ENCODE results near the gene USH2A. TPM values are rescaled to one million over a fixed set of nuclear protein-coding genes. Genes with fewer than 3 reads are reported as not detected.

USH2A gene
- total and polyA plus RNA-seq, 4 donors: 0.09 to 0.39 (median 0.15) TPM

DNA sequence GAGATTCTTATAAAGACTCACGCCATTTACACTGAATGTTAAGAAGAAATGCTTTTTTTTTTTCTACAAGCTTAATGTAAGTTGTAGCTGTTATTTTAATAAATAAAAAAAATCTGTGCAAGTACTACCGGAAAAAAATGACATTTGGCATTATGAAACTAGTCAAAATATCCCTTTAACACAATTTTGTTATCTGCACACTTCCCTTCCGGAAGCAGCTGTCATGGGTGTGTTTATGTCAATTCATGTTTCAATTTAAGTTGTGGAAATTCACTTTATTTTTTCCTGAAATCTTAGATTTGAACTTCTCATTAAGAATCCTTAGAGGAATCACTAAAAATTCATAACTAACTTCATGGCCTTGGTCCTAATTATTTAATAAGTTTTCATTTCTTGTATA is 548.0 kb downstream of the USH2A start:
- WGBS (ENCODE audit: insufficient coverage): no CpG with 5 or more reads among the region's 3 CpGs
- Histone ChIP-seq H3K9me3 (ENCODE audit: control insufficient read depth, insufficient read depth, low read length) (no peaks in the 10 kb centered on the region), H3K4me1 (ENCODE audit: control insufficient read depth, insufficient read depth, low read length) (no peaks in the 10 kb centered on the region), H3K27me3 (ENCODE audit: control insufficient read depth, insufficient read depth, low read length) (no peaks in the 10 kb centered on the region), H3K27ac (ENCODE audit: low read depth, low read length) (no peak overlapping the region), H3K36me3 (ENCODE audit: control insufficient read depth, insufficient read depth, low read length) (no peaks in the 10 kb centered on the region), H3K4me3 (ENCODE audit: low read depth, low read length) (no peak overlapping the region)
- DNase-seq (ENCODE audit: low read depth in 4 of 6, low spot score in 6 of 6): no peak

- WGBS (ENCODE audit: insufficient coverage): 55% methylated on average over 2 of the region's 3 CpGs
These were observed 550.6 kb downstream of the USH2A start for GRCh38 chr1:215872658-215873057.

GRCh38 chr1:215868500-215868899 is 554.7 kb downstream of the USH2A start:
- no peaks in the 10 kb centered on the region for H3K27me3 ChIP-seq (ENCODE audit: control insufficient read depth, insufficient read depth, low read length)
- H3K27ac ChIP-seq (ENCODE audit: low read depth, low read length): no peak overlapping the region
- 83% methylated on average over 1 of the region's 1 CpG for WGBS (ENCODE audit: insufficient coverage)
- no peaks in the 10 kb centered on the region for H3K36me3 ChIP-seq (ENCODE audit: control insufficient read depth, insufficient read depth, low read length)
- DNase-seq (ENCODE audit: low read depth in 4 of 6, low spot score in 6 of 6): no peak
- no peak overlapping the region for H3K4me3 ChIP-seq (ENCODE audit: low read depth, low read length)
- H3K4me1 ChIP-seq (ENCODE audit: control insufficient read depth, insufficient read depth, low read length): no peaks in the 10 kb centered on the region
- H3K9me3 ChIP-seq (ENCODE audit: control insufficient read depth, insufficient read depth, low read length): no peaks in the 10 kb centered on the region

More at GRCh38 chr1:215872658-215873057, 550.6 kb downstream of the USH2A start:
- Histone ChIP-seq H3K27ac (ENCODE audit: low read depth, low read length) (no peak overlapping the region), H3K4me3 (ENCODE audit: low read depth, low read length) (no peak overlapping the region), H3K27me3 (ENCODE audit: control insufficient read depth, insufficient read depth, low read length) (no peaks in the 10 kb centered on the region), H3K9me3 (ENCODE audit: control insufficient read depth, insufficient read depth, low read length) (no peaks in the 10 kb centered on the region), H3K36me3 (ENCODE audit: control insufficient read depth, insufficient read depth, low read length) (no peaks in the 10 kb centered on the region), H3K4me1 (ENCODE audit: control insufficient read depth, insufficient read depth, low read length) (no peaks in the 10 kb centered on the region)
- DNase-seq (ENCODE audit: low read depth in 4 of 6, low spot score in 6 of 6): no peak

DNA sequence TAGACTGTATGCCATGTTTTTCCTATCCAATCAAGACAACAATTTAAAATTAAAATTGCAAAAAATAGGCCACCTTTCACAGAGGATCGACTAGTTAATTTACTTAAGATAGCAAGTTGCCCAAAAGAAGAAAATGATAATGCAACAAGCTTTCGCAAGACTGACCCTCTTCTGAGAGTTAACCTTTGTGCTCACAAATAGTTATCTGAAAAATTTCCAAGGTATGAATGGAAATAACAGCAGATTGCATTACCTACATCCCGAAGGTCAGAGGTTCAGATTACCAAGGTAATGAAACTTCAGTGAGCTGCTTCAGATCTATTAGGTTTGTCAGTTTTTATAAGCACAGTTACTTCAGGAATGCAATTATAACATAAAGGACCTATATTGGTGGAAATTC is 558.2 kb downstream of the USH2A start:
- H3K4me1 ChIP-seq (ENCODE audit: control insufficient read depth, insufficient read depth, low read length): no peaks in the 10 kb centered on the region
- 80% methylated on average over 1 of the region's 3 CpGs for WGBS (ENCODE audit: insufficient coverage)
- DNase-seq (ENCODE audit: low read depth in 4 of 6, low spot score in 6 of 6): no peak
- H3K4me3 ChIP-seq (ENCODE audit: low read depth, low read length): no peak overlapping the region
- no peak overlapping the region for H3K27ac ChIP-seq (ENCODE audit: low read depth, low read length)
- no peaks in the 10 kb centered on the region for H3K27me3 ChIP-seq (ENCODE audit: control insufficient read depth, insufficient read depth, low read length)
- no peaks in the 10 kb centered on the region for H3K9me3 ChIP-seq (ENCODE audit: control insufficient read depth, insufficient read depth, low read length)
- no peaks in the 10 kb centered on the region for H3K36me3 ChIP-seq (ENCODE audit: control insufficient read depth, insufficient read depth, low read length)

GRCh38 chr1:215863796-215864195 is 559.5 kb downstream of the USH2A start:
- H3K4me1 ChIP-seq (ENCODE audit: control insufficient read depth, insufficient read depth, low read length): no peaks in the 10 kb centered on the region
- H3K27me3 ChIP-seq (ENCODE audit: control insufficient read depth, insufficient read depth, low read length): no peaks in the 10 kb centered on the region
- no peak overlapping the region for H3K4me3 ChIP-seq (ENCODE audit: low read depth, low read length)
- DNase-seq (ENCODE audit: low read depth in 4 of 6, low spot score in 6 of 6): no peak
- H3K27ac ChIP-seq (ENCODE audit: low read depth, low read length): no peak overlapping the region
- no peaks in the 10 kb centered on the region for H3K9me3 ChIP-seq (ENCODE audit: control insufficient read depth, insufficient read depth, low read length)
- no peaks in the 10 kb centered on the region for H3K36me3 ChIP-seq (ENCODE audit: control insufficient read depth, insufficient read depth, low read length)

DNA sequence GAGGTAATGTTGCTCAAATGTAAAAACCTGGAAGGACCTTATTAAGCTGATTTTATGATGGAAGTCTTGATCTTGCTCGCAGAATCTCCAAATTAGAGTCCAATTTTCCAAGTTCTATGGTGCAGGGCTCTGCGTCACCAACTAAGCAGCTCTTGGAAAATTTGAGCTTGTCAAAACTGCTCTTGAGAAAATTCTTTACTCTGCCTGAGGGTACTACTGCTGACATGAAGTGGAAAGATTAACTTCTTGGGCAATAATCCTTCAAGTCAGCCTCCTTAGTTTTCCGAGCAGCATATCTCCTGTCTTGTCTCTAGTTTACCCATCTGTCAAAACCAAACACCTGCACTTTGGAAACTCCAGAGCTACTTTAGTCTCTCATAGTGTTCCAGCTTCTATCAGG is 562.4 kb downstream of the USH2A start:
- Histone ChIP-seq H3K4me3 (ENCODE audit: low read depth, low read length) (no peak overlapping the region), H3K27ac (ENCODE audit: low read depth, low read length) (no peak overlapping the region), H3K9me3 (ENCODE audit: control insufficient read depth, insufficient read depth, low read length) (no peaks in the 10 kb centered on the region), H3K4me1 (ENCODE audit: control insufficient read depth, insufficient read depth, low read length) (no peaks in the 10 kb centered on the region), H3K36me3 (ENCODE audit: control insufficient read depth, insufficient read depth, low read length) (no peaks in the 10 kb centered on the region), H3K27me3 (ENCODE audit: control insufficient read depth, insufficient read depth, low read length) (no peaks in the 10 kb centered on the region)
- no peak for DNase-seq (ENCODE audit: low read depth in 4 of 6, low spot score in 6 of 6)
- 83% methylated on average over 1 of the region's 3 CpGs for WGBS (ENCODE audit: insufficient coverage)

- H3K27ac ChIP-seq (ENCODE audit: low read depth, low read length): no peak overlapping the region
- no peaks in the 10 kb centered on the region for H3K27me3 ChIP-seq (ENCODE audit: control insufficient read depth, insufficient read depth, low read length)
- H3K4me1 ChIP-seq (ENCODE audit: control insufficient read depth, insufficient read depth, low read length): no peaks in the 10 kb centered on the region
- DNase-seq (ENCODE audit: low read depth in 4 of 6, low spot score in 6 of 6): no peak
- H3K36me3 ChIP-seq (ENCODE audit: control insufficient read depth, insufficient read depth, low read length): no peaks in the 10 kb centered on the region
- no peak overlapping the region for H3K4me3 ChIP-seq (ENCODE audit: low read depth, low read length)
- no peaks in the 10 kb centered on the region for H3K9me3 ChIP-seq (ENCODE audit: control insufficient read depth, insufficient read depth, low read length)
- no CpG with 5 or more reads among the region's 2 CpGs for WGBS (ENCODE audit: insufficient coverage)
These were observed 565.9 kb downstream of the USH2A start for GRCh38 chr1:215857317-215857716.

DNA sequence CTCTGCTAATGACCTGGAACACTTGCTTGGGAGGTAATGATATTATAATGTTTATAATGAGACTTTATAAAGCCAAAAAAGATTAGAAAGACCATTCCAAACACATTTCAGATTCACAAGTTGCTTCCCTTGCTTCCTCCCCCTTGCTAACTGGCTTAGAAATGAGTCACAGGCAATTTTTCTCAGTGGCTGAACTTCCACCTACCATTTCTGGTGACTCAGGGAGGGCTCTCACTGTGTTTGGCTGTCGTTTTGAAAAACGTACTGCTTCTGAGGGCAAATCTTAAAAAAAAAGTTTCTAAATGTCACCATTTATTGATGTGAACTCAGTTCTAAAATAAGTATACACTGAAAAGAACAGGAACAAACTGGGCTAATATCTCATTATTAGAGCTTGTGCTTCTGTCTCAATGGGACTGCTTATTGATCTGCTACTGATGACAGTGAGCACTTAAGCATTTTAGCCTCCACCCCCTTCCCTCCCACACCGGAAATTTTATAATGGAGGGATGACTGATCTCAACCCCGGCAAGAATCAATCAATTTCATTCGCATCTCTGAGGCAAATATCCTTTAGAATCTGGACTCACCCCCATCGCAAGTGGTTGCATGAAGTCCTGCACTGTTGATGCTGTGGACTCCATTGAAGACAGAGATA is 577.9 kb downstream of the USH2A start:
- WGBS (ENCODE audit: insufficient coverage): no CpG with 5 or more reads among the region's 6 CpGs
- no peaks in the 10 kb centered on the region for H3K4me1 ChIP-seq (ENCODE audit: control insufficient read depth, insufficient read depth, low read length)
- no peaks in the 10 kb centered on the region for H3K9me3 ChIP-seq (ENCODE audit: control insufficient read depth, insufficient read depth, low read length)
- no peak overlapping the region for H3K4me3 ChIP-seq (ENCODE audit: low read depth, low read length)
- no peak overlapping the region for H3K27ac ChIP-seq (ENCODE audit: low read depth, low read length)
- H3K27me3 ChIP-seq (ENCODE audit: control insufficient read depth, insufficient read depth, low read length): no peaks in the 10 kb centered on the region
- no peaks in the 10 kb centered on the region for H3K36me3 ChIP-seq (ENCODE audit: control insufficient read depth, insufficient read depth, low read length)
- no peak for DNase-seq (ENCODE audit: low read depth in 4 of 6, low spot score in 6 of 6)

GRCh38 chr1:215844777-215845176 is 578.5 kb downstream of the USH2A start:
- no CpG with 5 or more reads among the region's 2 CpGs for WGBS (ENCODE audit: insufficient coverage)
- no peaks in the 10 kb centered on the region for H3K27me3 ChIP-seq (ENCODE audit: control insufficient read depth, insufficient read depth, low read length)
- no peaks in the 10 kb centered on the region for H3K9me3 ChIP-seq (ENCODE audit: control insufficient read depth, insufficient read depth, low read length)
- H3K4me1 ChIP-seq (ENCODE audit: control insufficient read depth, insufficient read depth, low read length): no peaks in the 10 kb centered on the region
- no peak overlapping the region for H3K4me3 ChIP-seq (ENCODE audit: low read depth, low read length)
- H3K27ac ChIP-seq (ENCODE audit: low read depth, low read length): no peak overlapping the region
- no peaks in the 10 kb centered on the region for H3K36me3 ChIP-seq (ENCODE audit: control insufficient read depth, insufficient read depth, low read length)
- peak in 1 of 6 donors; percentile 25 for DNase-seq (ENCODE audit: low read depth in 4 of 6, low spot score in 6 of 6)

DNA sequence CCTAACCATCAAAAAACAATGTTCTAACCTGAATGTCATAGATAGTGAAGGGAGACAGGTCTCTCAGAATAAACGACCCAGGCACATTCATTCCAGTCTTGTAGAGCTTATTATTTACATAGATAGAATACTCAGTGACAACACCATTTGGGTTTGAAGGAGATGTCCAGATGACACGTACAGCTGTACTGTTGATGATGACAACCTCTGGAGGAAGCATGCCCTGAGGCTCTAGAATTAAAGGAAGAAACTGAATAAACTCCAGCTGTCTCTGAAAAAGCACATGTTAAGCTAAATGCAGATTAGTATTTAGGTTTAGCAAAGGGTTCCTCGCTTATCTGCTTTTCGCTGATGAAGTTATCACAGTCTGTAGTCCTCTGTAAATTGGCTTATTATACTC is 579.0 kb downstream of the USH2A start:
- Histone ChIP-seq H3K36me3 (ENCODE audit: control insufficient read depth, insufficient read depth, low read length) (no peaks in the 10 kb centered on the region), H3K4me3 (ENCODE audit: low read depth, low read length) (no peak overlapping the region), H3K9me3 (ENCODE audit: control insufficient read depth, insufficient read depth, low read length) (no peaks in the 10 kb centered on the region), H3K27ac (ENCODE audit: low read depth, low read length) (no peak overlapping the region), H3K27me3 (ENCODE audit: control insufficient read depth, insufficient read depth, low read length) (no peaks in the 10 kb centered on the region), H3K4me1 (ENCODE audit: control insufficient read depth, insufficient read depth, low read length) (no peaks in the 10 kb centered on the region)
- peak in 1 of 6 donors; percentile 41 for DNase-seq (ENCODE audit: low read depth in 4 of 6, low spot score in 6 of 6)
- 83% methylated on average over 1 of the region's 4 CpGs for WGBS (ENCODE audit: insufficient coverage)
